Astrocyte of the cerebellum (primary cell): ENCODE results near the gene UPP1.
"Not testable (repeated sequence)": the region's sequence is repeated elsewhere in the genome, so short reads cannot be mapped to it uniquely, and the experiment has no call there.

ENCODE experiments used
- DNase-seq: peaks from one replicate; pipeline ENCODE4 v3.0.0-alpha.2; 2011; ENCODE audit warnings: low read depth
- H3K4me3 ChIP-seq: 2 replicates; pipeline ENCODE4 v1.5.1; 2011; ENCODE audit warnings: mild to moderate bottlenecking, low read depth, low read length, moderate library complexity
- CTCF ChIP-seq: IDR thresholded peaks from 2 replicates; pipeline ENCODE4 v1.5.1; 2012; ENCODE audit warnings: low read length, low read depth, moderate library complexity, mild to moderate bottlenecking; ENCODE audit errors: missing control alignments
- in situ Hi-C: cut with HindIII; loops from 2 replicates; pipeline ENCODE4 v1.10.0; 2017; ENCODE audit warnings: low sequenced_read_pairs

UPP1 gene

GRCh38 chr7:48113275-48113674 is 24.2 kb downstream of the UPP1 start:
- in situ Hi-C loops, result loop anchor here (25.0 kb wide), 1 partner anchor 126 kb away; the partner anchor contains the start of gene HUS1
- TF ChIP-seq CTCF, result no peak
- H3K4me3 ChIP-seq, result no peak overlapping the region
- no peak for DNase-seq

DNA sequence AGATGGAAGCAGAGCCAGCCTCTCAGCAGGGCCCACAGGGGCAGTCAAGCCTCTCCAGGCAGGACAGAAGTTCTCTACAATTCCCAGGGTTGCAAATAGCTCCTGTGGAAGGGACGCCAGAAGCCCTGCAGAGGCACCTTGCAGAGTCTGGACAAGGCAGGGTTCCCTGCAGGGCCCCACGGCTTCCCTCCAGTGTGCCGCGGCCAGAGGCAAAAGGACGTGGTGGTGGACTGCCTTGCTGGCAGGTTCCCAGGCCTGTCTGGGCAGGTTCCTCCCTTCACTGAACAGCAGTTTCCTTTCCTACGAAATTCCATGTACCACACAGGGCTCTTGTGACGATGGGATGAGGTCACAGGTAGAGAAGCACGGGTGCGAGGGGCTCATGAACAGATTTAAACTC is 25.1 kb downstream of the UPP1 start:
- H3K4me3 ChIP-seq, result no peak overlapping the region
- in situ Hi-C loops, result loop anchor here (25.0 kb wide), 1 partner anchor 127 kb away; the partner anchor contains the start of gene HUS1
- TF ChIP-seq CTCF, result no peak

GRCh38 chr7:48114589-48114988 is 25.5 kb downstream of the UPP1 start:
- H3K4me3 ChIP-seq, result no peak overlapping the region
- in situ Hi-C loops, result loop anchor here (25.0 kb wide), 1 partner anchor 127 kb away; the partner anchor contains the start of gene HUS1
- no peak for TF ChIP-seq CTCF
- DNase-seq, result no peak

More for the DNA sequence above, 25.1 kb downstream of the UPP1 start:
- DNase-seq, result no peak

- DNase-seq, result no peak
- in situ Hi-C loops, result loop anchor here (25.0 kb wide), 1 partner anchor 129 kb away; the partner anchor contains the start of gene HUS1
- H3K4me3 ChIP-seq, result no peak overlapping the region
- no peak for TF ChIP-seq CTCF
These were observed 27.0 kb downstream of the UPP1 start for GRCh38 chr7:48116043-48116442.

DNA sequence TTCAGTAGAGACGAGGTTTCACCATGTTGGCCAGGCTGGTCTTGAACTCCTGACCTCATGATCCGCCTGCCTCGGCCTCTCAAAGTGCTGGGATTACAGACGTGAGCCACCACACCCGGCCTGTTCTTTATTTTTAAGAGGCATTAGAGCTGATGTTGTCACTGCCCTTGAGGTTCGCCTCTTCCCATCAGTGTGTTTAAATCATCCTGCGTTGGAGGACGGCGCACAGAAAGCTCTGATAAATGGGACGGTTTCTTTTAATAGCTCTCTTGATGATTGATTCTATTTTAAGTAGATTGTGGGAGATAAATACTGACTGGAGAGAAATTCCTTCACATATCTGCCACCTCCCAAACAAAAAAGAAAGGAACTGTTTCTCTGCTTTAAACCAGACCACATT is 29.0 kb downstream of the UPP1 start:
- no peak for TF ChIP-seq CTCF
- DNase-seq, result no peak
- in situ Hi-C loops, result loop anchor here (25.0 kb wide), 1 partner anchor 131 kb away; the partner anchor contains the start of gene HUS1

GRCh38 chr7:48120536-48120935 is 31.5 kb downstream of the UPP1 start:
- not testable (repeated sequence) for H3K4me3 ChIP-seq, DNase-seq
- in situ Hi-C loops, result loop anchor here (25.0 kb wide), 1 partner anchor 133 kb away; the partner anchor contains the start of gene HUS1

More for the DNA sequence above, 29.0 kb downstream of the UPP1 start:
- no peak overlapping the region for H3K4me3 ChIP-seq

DNA sequence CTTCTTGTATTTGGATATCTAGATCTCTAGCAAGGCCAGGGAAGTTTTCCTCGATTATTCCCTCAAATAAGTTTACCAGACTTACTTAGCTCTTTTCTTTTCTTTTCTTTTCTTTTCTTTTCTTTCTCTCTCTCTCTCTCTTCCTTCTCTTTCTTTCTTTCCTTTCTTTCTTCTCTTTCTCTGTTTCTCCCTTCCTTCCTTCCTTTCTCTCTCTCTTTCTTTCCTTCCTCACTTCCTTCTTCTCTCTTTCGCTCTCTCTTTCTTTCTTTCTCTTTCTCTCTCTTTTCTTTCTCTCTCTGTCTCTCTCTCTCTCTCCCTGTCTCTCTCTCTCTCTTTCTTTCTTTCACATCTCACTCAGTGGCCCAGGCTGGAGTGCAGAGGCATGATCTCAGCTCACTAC is 37.0 kb downstream of the UPP1 start:
- no peak overlapping the region for H3K4me3 ChIP-seq
- TF ChIP-seq CTCF, result no peak
- in situ Hi-C loops, result loop anchor here (5.0 kb wide), 1 partner anchor 36 kb away; no protein-coding TSS in a partner anchor
- DNase-seq, result no peak
